ENCODE measurements around the gene ZSCAN5B.
"Not testable (repeated sequence)": the region's sequence is repeated elsewhere in the genome, so short reads cannot be mapped to it uniquely, and the experiment has no call there.

The ZSCAN5B gene

DNA sequence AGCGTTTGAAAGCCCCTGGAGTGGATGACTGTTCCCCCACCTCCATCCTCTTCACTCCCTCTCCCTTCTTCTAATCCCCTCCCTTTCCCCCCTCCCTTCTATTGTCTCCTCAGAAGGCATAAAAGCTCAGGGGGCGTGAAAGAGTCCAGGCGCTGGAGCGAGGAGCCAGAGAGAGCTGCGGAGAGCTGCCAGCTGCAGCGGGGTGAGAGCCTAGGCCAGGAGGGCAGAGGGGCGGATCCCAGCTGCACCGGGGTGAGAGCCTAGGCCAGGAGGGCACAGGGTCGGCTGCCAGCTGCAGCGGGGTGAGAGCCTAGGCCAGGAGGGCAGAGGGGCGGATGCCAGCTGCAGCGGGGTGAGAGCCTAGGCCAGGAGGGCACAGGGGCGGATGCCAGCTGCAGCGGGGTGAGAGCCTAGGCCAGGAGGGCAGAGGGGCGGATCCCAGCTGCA lies 21.7 kb downstream of the ZSCAN5B start, which contains the start of gene GALP:
TSS of gene GALP (plus strand) at position 148 of the 447 bp plus-strand sequence. CDS start 1,101 bp downstream, outside the sequence.
- DNase-seq (ENCODE audit: low spot score) = not testable (repeated sequence)

- DNase-seq (ENCODE audit: low spot score) = no peak
Observed at GRCh38 chr19:56174550-56174949, 23.0 kb downstream of the ZSCAN5B start.

DNA sequence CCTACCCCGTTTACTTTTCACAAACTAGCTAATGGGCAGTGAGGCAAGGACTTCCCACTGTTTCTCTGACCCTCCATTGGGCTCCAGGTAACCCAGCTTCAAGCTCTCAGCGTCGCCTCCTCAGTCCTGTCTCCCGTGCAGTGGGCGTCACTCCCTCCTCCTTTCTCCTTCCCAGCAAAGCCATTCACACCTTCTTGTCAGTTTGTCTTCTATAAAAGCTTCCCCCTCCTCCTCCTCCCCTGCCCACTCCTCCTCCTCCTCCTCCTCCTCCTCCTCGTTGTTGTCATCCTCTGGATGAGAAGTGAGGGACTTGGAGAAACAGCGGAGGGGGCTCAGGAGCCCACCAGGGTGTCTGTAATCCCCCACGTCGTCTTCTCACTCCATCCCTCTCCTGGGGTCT lies 23.5 kb downstream of the ZSCAN5B start:
- no peak for DNase-seq (ENCODE audit: low spot score)

GRCh38 chr19:56170261-56170660 lies 27.3 kb downstream of the ZSCAN5B start:
- DNase-seq (ENCODE audit: low spot score) = no peak

DNA sequence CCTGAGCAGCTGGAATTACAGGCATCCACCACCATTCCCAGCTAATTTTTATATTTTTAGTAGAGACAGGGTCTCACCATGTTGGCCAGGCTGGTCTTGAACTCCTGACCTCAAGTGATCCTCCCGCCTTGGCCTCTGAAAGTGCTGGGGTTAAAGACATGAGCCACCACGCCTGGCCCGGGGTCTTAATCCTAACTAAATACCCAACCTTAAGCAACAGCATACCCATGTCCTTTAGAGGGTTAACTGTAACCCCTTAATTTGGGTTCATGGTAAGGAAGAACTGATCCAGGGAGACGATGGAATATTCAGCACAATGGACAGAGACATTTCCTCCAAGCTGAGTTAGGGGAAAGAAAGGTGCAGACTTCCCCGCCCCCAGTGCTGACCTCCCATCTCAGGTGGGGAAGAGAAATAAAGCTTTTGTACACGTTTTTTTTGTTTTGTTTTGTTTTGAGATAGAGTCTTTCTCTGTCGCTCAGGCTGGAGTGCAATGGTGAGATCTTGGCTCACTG lies 30.5 kb downstream of the ZSCAN5B start:
- no peak for DNase-seq (ENCODE audit: low spot score)

GRCh38 chr19:56163097-56163496 lies 34.5 kb downstream of the ZSCAN5B start:
- no peak for DNase-seq (ENCODE audit: low spot score)

- DNase-seq (ENCODE audit: low spot score) = no peak
Observed at GRCh38 chr19:56162258-56162657, 35.3 kb downstream of the ZSCAN5B start.

DNA sequence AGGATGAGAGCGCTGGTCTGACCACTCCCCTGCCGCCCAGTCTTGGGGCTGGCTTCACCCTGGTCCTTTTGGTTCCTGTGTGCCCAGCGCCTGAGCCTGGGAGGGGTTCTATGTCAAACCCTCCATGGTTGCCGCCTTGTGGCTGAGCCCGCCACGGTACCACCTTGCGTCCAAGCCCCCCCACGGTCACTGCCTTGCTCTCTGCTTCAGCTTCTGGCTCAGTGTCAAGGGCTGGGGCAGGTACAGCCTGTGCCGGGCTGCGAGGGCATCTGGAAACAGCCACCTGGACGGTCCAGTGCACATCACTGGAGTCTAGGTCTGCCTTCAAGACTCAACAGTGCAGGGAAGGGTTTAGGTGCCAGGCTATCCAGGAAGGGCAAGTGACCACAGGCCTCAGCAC lies 36.0 kb downstream of the ZSCAN5B start:
- no peak for DNase-seq (ENCODE audit: low spot score)

DNA sequence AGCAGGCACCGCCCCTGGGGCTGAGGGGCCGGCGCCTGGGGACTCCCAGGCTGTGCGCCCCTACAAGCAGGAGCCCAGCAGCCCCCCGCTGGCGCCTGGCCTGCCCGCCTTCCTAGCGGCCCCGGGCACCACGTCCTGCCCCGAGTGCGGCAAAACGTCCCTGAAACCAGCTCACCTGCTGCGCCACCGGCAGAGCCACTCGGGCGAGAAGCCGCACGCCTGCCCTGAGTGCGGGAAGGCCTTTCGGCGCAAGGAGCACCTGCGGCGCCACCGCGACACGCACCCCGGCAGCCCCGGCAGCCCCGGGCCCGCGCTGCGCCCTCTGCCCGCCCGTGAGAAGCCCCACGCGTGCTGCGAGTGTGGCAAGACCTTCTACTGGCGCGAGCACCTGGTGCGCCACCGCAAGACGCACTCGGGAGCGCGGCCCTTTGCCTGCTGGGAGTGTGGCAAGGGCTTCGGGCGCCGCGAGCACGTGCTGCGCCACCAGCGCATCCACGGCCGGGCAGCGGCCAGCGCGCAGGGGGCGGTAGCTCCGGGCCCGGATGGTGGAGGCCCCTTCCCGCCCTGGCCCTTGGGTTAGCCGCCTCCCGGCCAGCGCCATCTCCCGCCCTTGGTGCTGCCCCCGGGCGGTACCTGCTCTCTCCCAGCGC lies 37.8 kb downstream of the ZSCAN5B start:
- DNase-seq (ENCODE audit: low spot score) = no peak

DNA sequence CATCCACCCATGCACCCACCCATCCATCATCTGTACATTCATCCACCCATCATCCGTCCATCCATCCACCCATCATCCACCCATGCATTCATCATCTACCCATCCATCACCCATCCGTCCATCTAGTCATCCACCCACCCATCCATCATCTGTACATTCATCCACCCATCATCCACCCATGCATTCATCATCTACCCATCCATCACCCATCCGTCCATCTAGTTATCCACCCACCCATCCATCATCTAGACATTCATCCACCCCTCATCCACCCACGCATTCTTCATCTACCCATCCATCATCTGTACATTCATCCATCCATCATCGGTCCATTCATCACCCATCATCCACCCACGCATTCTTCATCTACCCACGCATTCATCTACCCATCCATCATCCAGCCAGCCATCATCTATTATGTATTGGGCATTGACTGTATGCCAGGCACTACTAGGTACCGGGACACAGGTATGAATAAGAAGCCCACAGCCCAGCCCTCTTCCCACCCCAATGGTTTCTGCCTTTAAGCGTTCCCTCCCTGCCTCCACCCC lies 38.5 kb downstream of the ZSCAN5B start:
- DNase-seq (ENCODE audit: low spot score) = no peak

- DNase-seq (ENCODE audit: low spot score) = no peak
Observed at GRCh38 chr19:56158170-56158757, 39.3 kb downstream of the ZSCAN5B start.

GRCh38 chr19:56156768-56157167 lies 40.8 kb downstream of the ZSCAN5B start:
- DNase-seq (ENCODE audit: low spot score) = no peak

- no peak for DNase-seq (ENCODE audit: low spot score)
Observed at GRCh38 chr19:56155124-56155687, 42.4 kb downstream of the ZSCAN5B start.

- no peak for DNase-seq (ENCODE audit: low spot score)
Observed at GRCh38 chr19:56153507-56153906, 44.1 kb downstream of the ZSCAN5B start.

DNA sequence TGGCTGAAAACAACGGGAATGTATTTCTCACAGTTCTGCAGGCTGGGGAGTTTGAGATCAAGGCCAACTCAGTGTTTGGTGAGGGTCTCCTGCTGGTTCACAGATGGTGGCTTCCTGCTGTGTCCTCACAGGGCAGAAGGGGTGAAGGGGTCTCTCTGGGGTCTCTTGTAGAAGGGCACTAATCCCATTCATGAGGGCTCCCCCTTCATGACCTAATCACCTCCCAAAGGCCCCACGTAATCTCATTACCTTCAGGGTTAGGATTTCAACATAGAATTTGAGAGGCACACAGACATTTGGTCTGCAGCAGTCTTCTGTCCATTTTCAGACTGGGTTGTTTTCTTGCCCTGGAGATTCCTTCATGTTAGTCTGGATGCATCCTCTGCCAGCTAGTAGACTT lies 44.9 kb downstream of the ZSCAN5B start:
- DNase-seq (ENCODE audit: low spot score) = no peak

GRCh38 chr19:56150358-56150757 lies 47.2 kb downstream of the ZSCAN5B start:
- DNase-seq (ENCODE audit: low spot score) = no peak

GRCh38 chr19:56149656-56150038 lies 47.9 kb downstream of the ZSCAN5B start:
- DNase-seq (ENCODE audit: low spot score) = no peak

GRCh38 chr19:56148955-56149655 lies 48.5 kb downstream of the ZSCAN5B start:
- DNase-seq (ENCODE audit: low spot score) = not testable (repeated sequence)

DNA sequence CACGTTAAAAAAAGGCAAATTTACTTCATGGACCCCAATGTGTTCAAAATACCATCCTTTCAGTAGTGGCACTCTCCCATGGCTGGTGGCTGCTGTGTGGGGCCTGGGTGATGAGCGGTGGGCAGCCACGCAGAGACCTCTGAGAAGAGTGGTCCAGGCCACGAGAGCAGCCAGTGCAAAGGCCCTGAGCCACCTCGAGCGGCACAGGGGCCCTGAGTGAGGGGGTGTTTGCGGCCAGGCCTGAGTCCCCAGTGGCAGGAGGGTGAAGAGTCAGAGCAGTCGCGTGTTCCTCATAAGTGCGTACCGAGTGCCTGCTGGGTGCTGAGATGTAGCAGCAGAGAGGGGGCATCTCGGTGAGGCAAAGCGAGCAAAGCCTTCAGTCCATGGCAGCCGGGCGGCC lies 49.5 kb downstream of the ZSCAN5B start:
- no peak for DNase-seq (ENCODE audit: low spot score)

DNA sequence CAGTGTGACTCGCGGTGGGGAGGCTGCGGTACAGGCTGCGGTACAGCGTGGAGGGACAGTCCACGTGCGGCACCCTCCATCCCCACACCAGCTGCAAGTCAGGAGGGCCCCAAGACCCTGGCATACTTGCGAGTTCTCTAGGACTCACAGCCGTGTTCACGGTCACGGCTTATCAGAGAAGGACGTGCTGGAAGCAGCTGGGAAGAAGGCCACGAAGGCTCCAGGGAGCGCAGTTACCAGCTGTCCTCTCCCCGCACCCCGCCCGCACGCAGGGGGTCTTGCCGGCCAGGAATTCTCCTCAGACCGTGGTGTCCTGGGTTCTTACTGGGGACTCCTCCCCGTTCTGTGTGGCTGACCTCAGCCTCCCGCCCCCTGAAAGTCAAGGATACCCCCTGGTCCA lies 50.3 kb downstream of the ZSCAN5B start:
- DNase-seq (ENCODE audit: low spot score) = no peak

GRCh38 chr19:56146904-56147303 lies 50.7 kb downstream of the ZSCAN5B start:
- no peak for DNase-seq (ENCODE audit: low spot score)

GRCh38 chr19:56145698-56146097 lies 51.9 kb downstream of the ZSCAN5B start:
- DNase-seq (ENCODE audit: low spot score) = no peak

All from CD4-positive, alpha-beta T cell treated with Interleukin-15 for 4 hours (primary cell).